ENCODE results near the gene TMEM61. TPM values are rescaled to one million over a fixed set of nuclear protein-coding genes. Genes with fewer than 3 reads are reported as not detected.
A peak's percentile ranks its signal among the peaks of the same experiment; 100 is the strongest.

Gene TMEM61
- total RNA-seq, 1 experiment from 2014 or later, result 0.74 TPM

DNA sequence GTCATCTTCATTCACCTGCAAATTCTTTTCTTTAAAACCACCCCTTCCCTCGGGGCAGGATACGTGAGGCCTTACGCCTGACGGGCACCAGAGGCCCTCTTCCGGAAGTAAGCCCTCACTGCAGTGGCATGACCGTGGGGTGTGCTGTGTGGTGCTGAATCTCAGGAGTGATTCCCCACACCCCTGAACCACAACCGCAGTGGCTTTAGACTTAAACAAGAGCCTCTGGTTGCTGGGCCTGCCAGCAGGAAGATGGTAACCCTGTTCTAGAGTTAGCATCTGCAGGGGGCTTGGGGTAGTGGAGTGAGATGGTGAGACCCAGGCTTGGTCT, 30.4 kb downstream of the TMEM61 start:
- ATAC-seq, result peak; percentile 85
- peaks cover 15% of the 10 kb centered on the region for H3K27me3 Mint-ChIP-seq (ENCODE audit: low read depth)
- H3K36me3 Mint-ChIP-seq, result peaks cover 15% of the 10 kb centered on the region; the same call in 1 of the 2 replicates
- ChIA-PET CTCF (interaction anchor here (1.4 to 5.1 kb wide), 5 partner anchors 9 to 66 kb away, joined by 3 to 48 read pairs (median 14); no protein-coding TSS in a partner anchor), POLR2A (no interaction called here)
- TF ChIP-seq EMX1 (CRISPR knock-in tag; IDR thresholded peaks at IDR 0.05), result no peak
- TF ChIP-seq, protein P1, sequence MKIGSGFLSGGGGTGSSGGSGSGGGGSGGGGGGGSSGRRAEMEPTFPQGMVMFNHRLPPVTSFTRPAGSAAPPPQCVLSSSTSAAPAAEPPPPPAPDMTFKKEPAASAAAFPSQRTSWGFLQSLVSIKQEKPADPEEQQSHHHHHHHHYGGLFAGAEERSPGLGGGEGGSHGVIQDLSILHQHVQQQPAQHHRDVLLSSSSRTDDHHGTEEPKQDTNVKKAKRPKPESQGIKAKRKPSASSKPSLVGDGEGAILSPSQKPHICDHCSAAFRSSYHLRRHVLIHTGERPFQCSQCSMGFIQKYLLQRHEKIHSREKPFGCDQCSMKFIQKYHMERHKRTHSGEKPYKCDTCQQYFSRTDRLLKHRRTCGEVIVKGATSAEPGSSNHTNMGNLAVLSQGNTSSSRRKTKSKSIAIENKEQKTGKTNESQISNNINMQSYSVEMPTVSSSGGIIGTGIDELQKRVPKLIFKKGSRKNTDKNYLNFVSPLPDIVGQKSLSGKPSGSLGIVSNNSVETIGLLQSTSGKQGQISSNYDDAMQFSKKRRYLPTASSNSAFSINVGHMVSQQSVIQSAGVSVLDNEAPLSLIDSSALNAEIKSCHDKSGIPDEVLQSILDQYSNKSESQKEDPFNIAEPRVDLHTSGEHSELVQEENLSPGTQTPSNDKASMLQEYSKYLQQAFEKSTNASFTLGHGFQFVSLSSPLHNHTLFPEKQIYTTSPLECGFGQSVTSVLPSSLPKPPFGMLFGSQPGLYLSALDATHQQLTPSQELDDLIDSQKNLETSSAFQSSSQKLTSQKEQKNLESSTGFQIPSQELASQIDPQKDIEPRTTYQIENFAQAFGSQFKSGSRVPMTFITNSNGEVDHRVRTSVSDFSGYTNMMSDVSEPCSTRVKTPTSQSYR (CRISPR knock-in tag; IDR thresholded peaks at IDR 0.05), result no peak
- no peak for TF ChIP-seq FOXK1 (CRISPR knock-in tag; IDR thresholded peaks at IDR 0.05)
- TF ChIP-seq, protein P2, sequence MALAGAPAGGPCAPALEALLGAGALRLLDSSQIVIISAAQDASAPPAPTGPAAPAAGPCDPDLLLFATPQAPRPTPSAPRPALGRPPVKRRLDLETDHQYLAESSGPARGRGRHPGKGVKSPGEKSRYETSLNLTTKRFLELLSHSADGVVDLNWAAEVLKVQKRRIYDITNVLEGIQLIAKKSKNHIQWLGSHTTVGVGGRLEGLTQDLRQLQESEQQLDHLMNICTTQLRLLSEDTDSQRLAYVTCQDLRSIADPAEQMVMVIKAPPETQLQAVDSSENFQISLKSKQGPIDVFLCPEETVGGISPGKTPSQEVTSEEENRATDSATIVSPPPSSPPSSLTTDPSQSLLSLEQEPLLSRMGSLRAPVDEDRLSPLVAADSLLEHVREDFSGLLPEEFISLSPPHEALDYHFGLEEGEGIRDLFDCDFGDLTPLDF (CRISPR knock-in tag; IDR thresholded peaks at IDR 0.05), result no peak
- TF ChIP-seq, protein P3, sequence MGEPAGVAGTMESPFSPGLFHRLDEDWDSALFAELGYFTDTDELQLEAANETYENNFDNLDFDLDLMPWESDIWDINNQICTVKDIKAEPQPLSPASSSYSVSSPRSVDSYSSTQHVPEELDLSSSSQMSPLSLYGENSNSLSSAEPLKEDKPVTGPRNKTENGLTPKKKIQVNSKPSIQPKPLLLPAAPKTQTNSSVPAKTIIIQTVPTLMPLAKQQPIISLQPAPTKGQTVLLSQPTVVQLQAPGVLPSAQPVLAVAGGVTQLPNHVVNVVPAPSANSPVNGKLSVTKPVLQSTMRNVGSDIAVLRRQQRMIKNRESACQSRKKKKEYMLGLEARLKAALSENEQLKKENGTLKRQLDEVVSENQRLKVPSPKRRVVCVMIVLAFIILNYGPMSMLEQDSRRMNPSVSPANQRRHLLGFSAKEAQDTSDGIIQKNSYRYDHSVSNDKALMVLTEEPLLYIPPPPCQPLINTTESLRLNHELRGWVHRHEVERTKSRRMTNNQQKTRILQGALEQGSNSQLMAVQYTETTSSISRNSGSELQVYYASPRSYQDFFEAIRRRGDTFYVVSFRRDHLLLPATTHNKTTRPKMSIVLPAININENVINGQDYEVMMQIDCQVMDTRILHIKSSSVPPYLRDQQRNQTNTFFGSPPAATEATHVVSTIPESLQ (CRISPR knock-in tag; IDR thresholded peaks at IDR 0.05), result no peak
- TF ChIP-seq ETV6 (CRISPR knock-in tag; IDR thresholded peaks at IDR 0.05), result no peak
- no peak overlapping the region for H3K27ac Mint-ChIP-seq
- no peak overlapping the region for H3K4me3 Mint-ChIP-seq
- H3K9me3 Mint-ChIP-seq, result peaks cover 21% of the 10 kb centered on the region
- H3K4me1 Mint-ChIP-seq, result peaks cover 18% of the 10 kb centered on the region
- DNase-seq (ENCODE audit: low spot score), result no peak

DNA sequence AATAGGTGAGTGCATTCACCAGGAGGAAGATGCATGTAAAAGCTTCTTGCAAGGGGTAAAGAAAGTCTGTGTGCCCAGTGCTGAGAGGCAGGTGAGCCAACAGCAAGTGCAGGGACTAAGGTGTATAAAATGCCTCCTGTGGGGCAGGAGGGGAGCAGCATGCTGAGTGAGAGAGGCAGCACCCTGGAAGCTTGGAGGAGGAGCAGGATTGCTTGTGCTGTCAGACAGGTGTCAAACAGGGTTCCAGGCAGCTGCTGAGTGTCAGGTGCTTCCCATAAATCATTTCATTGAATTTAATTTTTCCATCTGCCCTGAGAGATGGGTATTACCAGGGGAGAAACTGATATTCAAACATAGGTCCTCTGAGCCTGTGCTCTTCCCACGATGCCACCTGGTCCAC, 32.2 kb downstream of the TMEM61 start:
- Mint-ChIP-seq H3K4me3 (no peak overlapping the region), H3K4me1 (peaks cover 18% of the 10 kb centered on the region), H3K27ac (no peak overlapping the region), H3K27me3 (ENCODE audit: low read depth) (peaks cover 26% of the 10 kb centered on the region), H3K9me3 (peaks cover 21% of the 10 kb centered on the region), H3K36me3 (peaks cover 15% of the 10 kb centered on the region; the same call in 1 of the 2 replicates)
- POLR2A ChIA-PET, result no interaction called here
- TF ChIP-seq, protein P4, sequence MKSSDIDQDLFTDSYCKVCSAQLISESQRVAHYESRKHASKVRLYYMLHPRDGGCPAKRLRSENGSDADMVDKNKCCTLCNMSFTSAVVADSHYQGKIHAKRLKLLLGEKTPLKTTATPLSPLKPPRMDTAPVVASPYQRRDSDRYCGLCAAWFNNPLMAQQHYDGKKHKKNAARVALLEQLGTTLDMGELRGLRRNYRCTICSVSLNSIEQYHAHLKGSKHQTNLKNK (CRISPR knock-in tag; IDR thresholded peaks at IDR 0.05), result no peak
- TF ChIP-seq, protein P5, sequence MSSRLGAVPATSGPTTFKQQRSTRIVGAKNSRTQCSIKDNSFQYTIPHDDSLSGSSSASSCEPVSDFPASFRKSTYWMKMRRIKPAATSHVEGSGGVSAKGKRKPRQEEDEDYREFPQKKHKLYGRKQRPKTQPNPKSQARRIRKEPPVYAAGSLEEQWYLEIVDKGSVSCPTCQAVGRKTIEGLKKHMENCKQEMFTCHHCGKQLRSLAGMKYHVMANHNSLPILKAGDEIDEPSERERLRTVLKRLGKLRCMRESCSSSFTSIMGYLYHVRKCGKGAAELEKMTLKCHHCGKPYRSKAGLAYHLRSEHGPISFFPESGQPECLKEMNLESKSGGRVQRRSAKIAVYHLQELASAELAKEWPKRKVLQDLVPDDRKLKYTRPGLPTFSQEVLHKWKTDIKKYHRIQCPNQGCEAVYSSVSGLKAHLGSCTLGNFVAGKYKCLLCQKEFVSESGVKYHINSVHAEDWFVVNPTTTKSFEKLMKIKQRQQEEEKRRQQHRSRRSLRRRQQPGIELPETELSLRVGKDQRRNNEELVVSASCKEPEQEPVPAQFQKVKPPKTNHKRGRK (CRISPR knock-in tag; IDR thresholded peaks at IDR 0.05; ENCODE audit: borderline replicate concordance), result no peak
- TF ChIP-seq, protein P6, sequence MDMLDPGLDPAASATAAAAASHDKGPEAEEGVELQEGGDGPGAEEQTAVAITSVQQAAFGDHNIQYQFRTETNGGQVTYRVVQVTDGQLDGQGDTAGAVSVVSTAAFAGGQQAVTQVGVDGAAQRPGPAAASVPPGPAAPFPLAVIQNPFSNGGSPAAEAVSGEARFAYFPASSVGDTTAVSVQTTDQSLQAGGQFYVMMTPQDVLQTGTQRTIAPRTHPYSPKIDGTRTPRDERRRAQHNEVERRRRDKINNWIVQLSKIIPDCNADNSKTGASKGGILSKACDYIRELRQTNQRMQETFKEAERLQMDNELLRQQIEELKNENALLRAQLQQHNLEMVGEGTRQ (CRISPR knock-in tag; IDR thresholded peaks at IDR 0.05), result no peak
- TF ChIP-seq, protein P7, sequence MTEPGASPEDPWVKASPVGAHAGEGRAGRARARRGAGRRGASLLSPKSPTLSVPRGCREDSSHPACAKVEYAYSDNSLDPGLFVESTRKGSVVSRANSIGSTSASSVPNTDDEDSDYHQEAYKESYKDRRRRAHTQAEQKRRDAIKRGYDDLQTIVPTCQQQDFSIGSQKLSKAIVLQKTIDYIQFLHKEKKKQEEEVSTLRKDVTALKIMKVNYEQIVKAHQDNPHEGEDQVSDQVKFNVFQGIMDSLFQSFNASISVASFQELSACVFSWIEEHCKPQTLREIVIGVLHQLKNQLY (CRISPR knock-in tag; IDR thresholded peaks at IDR 0.05), result no peak
- TF ChIP-seq, protein P8, sequence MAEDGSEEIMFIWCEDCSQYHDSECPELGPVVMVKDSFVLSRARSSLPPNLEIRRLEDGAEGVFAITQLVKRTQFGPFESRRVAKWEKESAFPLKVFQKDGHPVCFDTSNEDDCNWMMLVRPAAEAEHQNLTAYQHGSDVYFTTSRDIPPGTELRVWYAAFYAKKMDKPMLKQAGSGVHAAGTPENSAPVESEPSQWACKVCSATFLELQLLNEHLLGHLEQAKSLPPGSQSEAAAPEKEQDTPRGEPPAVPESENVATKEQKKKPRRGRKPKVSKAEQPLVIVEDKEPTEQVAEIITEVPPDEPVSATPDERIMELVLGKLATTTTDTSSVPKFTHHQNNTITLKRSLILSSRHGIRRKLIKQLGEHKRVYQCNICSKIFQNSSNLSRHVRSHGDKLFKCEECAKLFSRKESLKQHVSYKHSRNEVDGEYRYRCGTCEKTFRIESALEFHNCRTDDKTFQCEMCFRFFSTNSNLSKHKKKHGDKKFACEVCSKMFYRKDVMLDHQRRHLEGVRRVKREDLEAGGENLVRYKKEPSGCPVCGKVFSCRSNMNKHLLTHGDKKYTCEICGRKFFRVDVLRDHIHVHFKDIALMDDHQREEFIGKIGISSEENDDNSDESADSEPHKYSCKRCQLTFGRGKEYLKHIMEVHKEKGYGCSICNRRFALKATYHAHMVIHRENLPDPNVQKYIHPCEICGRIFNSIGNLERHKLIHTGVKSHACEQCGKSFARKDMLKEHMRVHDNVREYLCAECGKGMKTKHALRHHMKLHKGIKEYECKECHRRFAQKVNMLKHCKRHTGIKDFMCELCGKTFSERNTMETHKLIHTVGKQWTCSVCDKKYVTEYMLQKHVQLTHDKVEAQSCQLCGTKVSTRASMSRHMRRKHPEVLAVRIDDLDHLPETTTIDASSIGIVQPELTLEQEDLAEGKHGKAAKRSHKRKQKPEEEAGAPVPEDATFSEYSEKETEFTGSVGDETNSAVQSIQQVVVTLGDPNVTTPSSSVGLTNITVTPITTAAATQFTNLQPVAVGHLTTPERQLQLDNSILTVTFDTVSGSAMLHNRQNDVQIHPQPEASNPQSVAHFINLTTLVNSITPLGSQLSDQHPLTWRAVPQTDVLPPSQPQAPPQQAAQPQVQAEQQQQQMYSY (CRISPR knock-in tag; IDR thresholded peaks at IDR 0.05), result no peak
- no peak for ATAC-seq
- no peak for DNase-seq (ENCODE audit: low spot score)
- CTCF ChIA-PET, result interaction anchor here (2.8 to 10.9 kb wide), 4 partner anchors 9 to 67 kb away, joined by 6 to 632 read pairs (median 32); no protein-coding TSS in a partner anchor
